KMS-11 (cell line): ENCODE measurements around the gene PODNL1.

Experiments used
- H2AFZ ChIP-seq: fragments of 200-600 bp; sonication (generic); 2 replicates; pipeline ENCODE4 v1.6.1; 2016; ENCODE audit warnings: antibody characterized with exemption, mixed run types, low read depth
- H3K27ac ChIP-seq: fragments of 200-600 bp; sonication (generic); 2 replicates; pipeline ENCODE4 v1.6.1; 2016; ENCODE audit warnings: mild to moderate bottlenecking, mixed run types
- H3K27me3 ChIP-seq: fragments of 200-600 bp; sonication (generic); 2 replicates; pipeline ENCODE4 v1.6.1; 2017; ENCODE audit warnings: mild to moderate bottlenecking, low read depth, mixed run types, moderate library complexity; ENCODE audit not compliant: insufficient read depth
- H3K36me3 ChIP-seq: fragments of 200-600 bp; sonication (generic); 2 replicates; pipeline ENCODE4 v1.6.1; 2017; ENCODE audit warnings: mild to moderate bottlenecking, mixed run types; ENCODE audit not compliant: insufficient read depth
- H3K4me1 ChIP-seq: fragments of 200-600 bp; sonication (generic); 2 replicates; pipeline ENCODE4 v1.6.1; 2016; ENCODE audit warnings: mild to moderate bottlenecking, low read depth, mixed run types; ENCODE audit not compliant: poor library complexity, severe bottlenecking
- H3K4me2 ChIP-seq: fragments of 200-600 bp; sonication (generic); 2 replicates; pipeline ENCODE4 v1.7.0; 2016; ENCODE audit warnings: mild to moderate bottlenecking, mixed run types
- H3K4me3 ChIP-seq: fragments of 200-600 bp; sonication (generic); IDR thresholded peaks from 2 replicates; pipeline ENCODE4 v1.6.1; 2017; ENCODE audit warnings: low read depth, low read length, mixed read lengths; ENCODE audit not compliant: insufficient read depth
- H3K79me2 ChIP-seq: fragments of 200-600 bp; sonication (generic); 2 replicates; pipeline ENCODE4 v1.6.1; 2016; ENCODE audit warnings: low read depth, mixed run types; ENCODE audit not compliant: insufficient read depth
- H3K9ac ChIP-seq: fragments of 200-600 bp; sonication (generic); 2 replicates; pipeline ENCODE4 v1.6.1; 2016; ENCODE audit warnings: mild to moderate bottlenecking, mixed run types
- H4K20me1 ChIP-seq: fragments of 200-600 bp; sonication (generic); 2 replicates; pipeline ENCODE4 v1.6.1; 2016; ENCODE audit warnings: mild to moderate bottlenecking, mixed run types; ENCODE audit not compliant: insufficient read depth
- CTCF ChIP-seq: fragments of 200-600 bp; sonication (generic); conservative IDR thresholded peaks from 2 replicates; pipeline ENCODE4 v1.6.1; 2017; ENCODE audit warnings: low read depth, mild to moderate bottlenecking, antibody characterized with exemption, low read length, moderate library complexity, mixed read lengths

Gene PODNL1

DNA sequence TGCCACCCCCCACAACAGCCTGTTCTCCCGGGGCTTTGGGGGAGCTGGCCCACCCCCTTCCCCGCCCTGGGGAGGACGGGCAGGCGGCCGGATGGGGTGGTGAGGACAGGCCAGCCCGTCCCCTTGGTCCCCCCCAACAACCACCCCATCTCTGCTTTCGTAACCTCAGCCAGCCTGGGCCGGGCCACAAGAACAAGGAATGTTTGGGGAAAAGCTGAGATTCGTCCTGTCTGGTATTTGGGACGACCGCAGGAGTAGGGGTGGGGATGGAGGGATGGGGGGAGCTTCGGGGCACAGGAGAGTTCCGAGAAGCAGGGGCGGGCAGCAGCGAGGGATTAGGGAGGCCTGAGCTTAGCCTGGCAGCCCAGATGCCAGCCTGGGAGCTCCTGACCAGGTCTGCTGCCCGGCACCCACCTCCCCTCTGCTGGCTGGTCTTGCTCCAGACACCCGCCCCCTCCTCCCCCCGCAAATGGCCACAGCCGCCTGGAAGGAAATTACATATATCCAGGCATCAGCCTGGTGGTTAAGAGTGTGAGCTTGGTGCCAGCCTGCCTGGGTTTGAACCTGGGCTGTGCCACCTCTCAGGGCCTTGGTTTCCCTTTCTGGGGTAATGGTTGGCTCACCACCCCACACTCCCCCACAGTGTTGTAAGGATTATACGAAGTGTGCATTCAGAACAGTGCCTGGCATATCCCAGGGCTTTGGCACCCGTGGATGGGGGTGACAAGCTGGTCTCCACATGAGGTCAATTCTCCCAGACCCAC is at the start of gene PODNL1:
Gene PODNL1 (minus strand): TSS at position 117 of the 764 bp plus-strand sequence. CDS start 236 bp downstream, outside the sequence.
- Histone ChIP-seq H3K4me3 (no peak within 1 kb of the TSS), H3K79me2 (no peaks in the 10 kb centered on the region), H3K27ac (no peak within 1 kb of the TSS), H3K27me3 (no peaks in the 10 kb centered on the region; the same call in 1 of the 2 replicates), H4K20me1 (no peaks in the 10 kb centered on the region), H3K9ac (no peak within 1 kb of the TSS), H2AFZ (no peak within 1 kb of the TSS), H3K4me1 (no peaks in the 10 kb centered on the region), H3K36me3 (no peaks in the 10 kb centered on the region), H3K4me2 (no peak within 1 kb of the TSS)
- no peak for TF ChIP-seq CTCF

- H3K4me2 ChIP-seq, result peak overlapping the region; percentile 67
- H3K9ac ChIP-seq, result peak overlapping the region; percentile 35; the same call in 1 of the 2 replicates
- no peaks in the 10 kb centered on the region for H4K20me1 ChIP-seq
- H3K4me3 ChIP-seq, result no peak overlapping the region
- no peak for TF ChIP-seq CTCF
- H3K4me1 ChIP-seq, result peaks cover 17% of the 10 kb centered on the region
- no peaks in the 10 kb centered on the region for H3K27me3 ChIP-seq
- no peaks in the 10 kb centered on the region for H3K36me3 ChIP-seq
- H3K79me2 ChIP-seq, result no peaks in the 10 kb centered on the region
- H3K27ac ChIP-seq, result peak overlapping the region; percentile 57; the same call in 1 of the 2 replicates
- peak overlapping the region; percentile 42; the same call in 1 of the 2 replicates for H2AFZ ChIP-seq
Measured at GRCh38 chr19:13987101-13987890, 49.1 kb upstream of the PODNL1 start.

- H2AFZ ChIP-seq, result peak overlapping the region; percentile 42; the same call in 1 of the 2 replicates
- H3K27me3 ChIP-seq, result no peaks in the 10 kb centered on the region
- H3K4me2 ChIP-seq, result peak overlapping the region; percentile 67
- H3K9ac ChIP-seq, result peak overlapping the region; percentile 35; the same call in 1 of the 2 replicates
- no peaks in the 10 kb centered on the region for H3K79me2 ChIP-seq
- peaks cover 17% of the 10 kb centered on the region for H3K4me1 ChIP-seq
- no peak for TF ChIP-seq CTCF
- H3K36me3 ChIP-seq, result no peaks in the 10 kb centered on the region
- H4K20me1 ChIP-seq, result no peaks in the 10 kb centered on the region
- peak overlapping the region; percentile 57 for H3K27ac ChIP-seq
- no peak overlapping the region for H3K4me3 ChIP-seq
Measured at GRCh38 chr19:13986348-13986904, 48.2 kb upstream of the PODNL1 start.

- H3K4me3 ChIP-seq, result no peak overlapping the region
- H3K4me2 ChIP-seq, result peak overlapping the region; percentile 67
- H3K9ac ChIP-seq, result peak overlapping the region; percentile 35; the same call in 1 of the 2 replicates
- no peaks in the 10 kb centered on the region for H3K36me3 ChIP-seq
- peak overlapping the region; percentile 57 for H3K27ac ChIP-seq
- H3K4me1 ChIP-seq, result peaks cover 17% of the 10 kb centered on the region
- H3K79me2 ChIP-seq, result no peaks in the 10 kb centered on the region
- H2AFZ ChIP-seq, result peak overlapping the region; percentile 42; the same call in 1 of the 2 replicates
- no peak for TF ChIP-seq CTCF
- no peaks in the 10 kb centered on the region for H3K27me3 ChIP-seq
- H4K20me1 ChIP-seq, result no peaks in the 10 kb centered on the region
Measured at GRCh38 chr19:13985771-13986347, 47.6 kb upstream of the PODNL1 start.
